Vagina (tissue), 2 donors: ENCODE data around the gene WWOX.

ENCODE experiments used
- CTCF ChIP-seq, 3 experiments: fragments of 450-650 bp in 2 of 3; fragments of 200-600 bp in 1 of 3; sonication (generic) in 1 of 3; IDR thresholded peaks; one replicate each; pipeline ENCODE4 v1.5.1; 2017 to 2019; ENCODE audit warnings: antibody characterized with exemption in 3 of 3, mild to moderate bottlenecking in 2 of 3, moderate library complexity in 2 of 3
- POLR2A ChIP-seq, 2 donors: fragments of 450-650 bp; IDR thresholded peaks; one replicate each; pipeline ENCODE4 v1.6.1; 2017; ENCODE audit warnings: antibody characterized with exemption in 2 of 2, mild to moderate bottlenecking in 2 of 2, moderate library complexity in 2 of 2

GRCh38 chr16:78490847-78491246 is 391.4 kb downstream of the WWOX start:
- no peak for TF ChIP-seq CTCF (IDR thresholded peaks at IDR 0.05)
- no peak for TF ChIP-seq POLR2A (IDR thresholded peaks at IDR 0.05)
